Vagina (tissue), 2 donors: ENCODE data around the gene DKC1.

Source experiments
- CTCF ChIP-seq, 3 experiments: fragments of 450-650 bp in 2 of 3; fragments of 200-600 bp in 1 of 3; sonication (generic) in 1 of 3; IDR thresholded peaks; one replicate each; pipeline ENCODE4 v1.5.1; 2017 to 2019; ENCODE audit warnings: antibody characterized with exemption in 3 of 3, mild to moderate bottlenecking in 2 of 3, moderate library complexity in 2 of 3
- POLR2AphosphoS5 ChIP-seq, 2 donors: sonication (generic); formaldehyde crosslinking; IDR thresholded peaks; one replicate each; pipeline ENCODE4 v1.9.0; 2017; ENCODE audit warnings: antibody characterized with exemption in 2 of 2, mild to moderate bottlenecking in 2 of 2, low read depth in 1 of 2; ENCODE audit not compliant: insufficient read depth in 1 of 2

- TF ChIP-seq CTCF (IDR thresholded peaks at IDR 0.05) (no peak), POLR2AphosphoS5 (IDR thresholded peaks at IDR 0.05; ENCODE audit: insufficient read depth in 1 of 2, low read depth in 1 of 2) (no peak)
Observed at GRCh38 chrX:154780968-154781367, 18.3 kb downstream of the DKC1 start.
